ENCODE results near the gene PERP. TPM values are rescaled to one million over a fixed set of nuclear protein-coding genes. Genes with fewer than 3 reads are reported as not detected.
A peak's percentile ranks its signal among the peaks of the same experiment; 100 is the strongest.

PERP gene
- polyA plus RNA-seq, 3 donors: not detected

DNA sequence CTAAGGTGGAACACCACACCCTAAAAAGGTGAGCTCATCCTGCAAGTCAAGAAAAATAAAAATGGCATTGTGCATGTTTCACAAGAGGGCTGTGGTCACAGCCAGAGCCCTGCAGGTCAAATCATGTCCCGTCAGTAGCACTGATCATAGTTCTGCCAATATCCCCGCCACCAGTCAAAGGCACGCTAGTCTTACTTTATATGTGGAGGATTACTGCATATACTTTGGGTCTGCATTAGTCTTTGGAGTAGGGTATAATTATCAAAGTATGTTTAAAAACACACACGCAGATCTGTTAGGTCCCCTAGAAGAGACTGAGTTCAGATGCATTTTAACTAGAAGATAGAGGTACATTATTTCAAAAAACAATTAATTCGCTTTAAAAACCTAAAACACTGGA is 1.8 kb downstream of the PERP start:
- DNase-seq: no peak
- Histone ChIP-seq H3K9ac (ENCODE audit: insufficient read depth, low read length, poor library complexity, severe bottlenecking) (no peak overlapping the region), H3K4me2 (replicated peaks; ENCODE audit: extremely low read depth, low read length, poor library complexity, severe bottlenecking) (no peak overlapping the region), H3K4me3 (replicated peaks in 1 of 3; ENCODE audit: low read depth in 2 of 3, low read length in 3 of 3) (no peak overlapping the region), H2AFZ (ENCODE audit: insufficient read depth, low read depth, low read length, poor library complexity, severe bottlenecking) (no peak overlapping the region), H3K9me3 (replicated peaks in 1 of 2; ENCODE audit: control insufficient read depth in 1 of 2, insufficient read depth in 1 of 2, low read length in 2 of 2) (peaks cover 0 to 7% of the 10 kb centered on the region in 2 donors), H3K36me3 (replicated peaks in 1 of 2; ENCODE audit: control insufficient read depth in 1 of 2, insufficient read depth in 2 of 2, low read length in 2 of 2) (no peaks in the 10 kb centered on the region), H3K27me3 (ENCODE audit: control insufficient read depth in 2 of 2, insufficient read depth in 2 of 2, low read length in 2 of 2) (peaks cover 50 to 58% of the 10 kb centered on the region in 2 donors), H3K4me1 (ENCODE audit: control insufficient read depth in 1 of 2, insufficient read depth in 2 of 2, low read length in 2 of 2) (peaks cover 10 to 16% of the 10 kb centered on the region in 2 donors), H3K27ac (ENCODE audit: low read depth in 1 of 2, low read length in 2 of 2) (no peak overlapping the region), H3K79me2 (ENCODE audit: insufficient read depth, low read length) (no peaks in the 10 kb centered on the region), H4K20me1 (ENCODE audit: insufficient read depth, low read length) (no peaks in the 10 kb centered on the region)
- Mint-ChIP-seq H3K4me1 (peaks cover 20% of the 10 kb centered on the region), H3K4me3 (peak overlapping the region in 1 of 2 donors; percentile 58), H3K9me3 (peaks cover 0 to 16% (median 3%) of the 10 kb centered on the region in 7 donors), H3K27ac (no peak overlapping the region), H3K27me3 (ENCODE audit: low read depth in 3 of 3) (peaks cover 58 to 71% (median 62%) of the 10 kb centered on the region in 3 donors), H3K36me3 (peaks cover 2 to 4% of the 10 kb centered on the region in 2 donors)
- no CpG with 5 or more reads among the region's 5 CpGs for WGBS (ENCODE audit: insufficient coverage)
- intact Hi-C loops (cut with micrococcal nuclease): loop anchor here (10.0 kb wide), 3 partner anchors 91 to 441 kb away; no protein-coding TSS in a partner anchor
- TF ChIP-seq, protein P1, sequence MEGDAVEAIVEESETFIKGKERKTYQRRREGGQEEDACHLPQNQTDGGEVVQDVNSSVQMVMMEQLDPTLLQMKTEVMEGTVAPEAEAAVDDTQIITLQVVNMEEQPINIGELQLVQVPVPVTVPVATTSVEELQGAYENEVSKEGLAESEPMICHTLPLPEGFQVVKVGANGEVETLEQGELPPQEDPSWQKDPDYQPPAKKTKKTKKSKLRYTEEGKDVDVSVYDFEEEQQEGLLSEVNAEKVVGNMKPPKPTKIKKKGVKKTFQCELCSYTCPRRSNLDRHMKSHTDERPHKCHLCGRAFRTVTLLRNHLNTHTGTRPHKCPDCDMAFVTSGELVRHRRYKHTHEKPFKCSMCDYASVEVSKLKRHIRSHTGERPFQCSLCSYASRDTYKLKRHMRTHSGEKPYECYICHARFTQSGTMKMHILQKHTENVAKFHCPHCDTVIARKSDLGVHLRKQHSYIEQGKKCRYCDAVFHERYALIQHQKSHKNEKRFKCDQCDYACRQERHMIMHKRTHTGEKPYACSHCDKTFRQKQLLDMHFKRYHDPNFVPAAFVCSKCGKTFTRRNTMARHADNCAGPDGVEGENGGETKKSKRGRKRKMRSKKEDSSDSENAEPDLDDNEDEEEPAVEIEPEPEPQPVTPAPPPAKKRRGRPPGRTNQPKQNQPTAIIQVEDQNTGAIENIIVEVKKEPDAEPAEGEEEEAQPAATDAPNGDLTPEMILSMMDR (IDR thresholded peaks at IDR 0.05): no peak

DNA sequence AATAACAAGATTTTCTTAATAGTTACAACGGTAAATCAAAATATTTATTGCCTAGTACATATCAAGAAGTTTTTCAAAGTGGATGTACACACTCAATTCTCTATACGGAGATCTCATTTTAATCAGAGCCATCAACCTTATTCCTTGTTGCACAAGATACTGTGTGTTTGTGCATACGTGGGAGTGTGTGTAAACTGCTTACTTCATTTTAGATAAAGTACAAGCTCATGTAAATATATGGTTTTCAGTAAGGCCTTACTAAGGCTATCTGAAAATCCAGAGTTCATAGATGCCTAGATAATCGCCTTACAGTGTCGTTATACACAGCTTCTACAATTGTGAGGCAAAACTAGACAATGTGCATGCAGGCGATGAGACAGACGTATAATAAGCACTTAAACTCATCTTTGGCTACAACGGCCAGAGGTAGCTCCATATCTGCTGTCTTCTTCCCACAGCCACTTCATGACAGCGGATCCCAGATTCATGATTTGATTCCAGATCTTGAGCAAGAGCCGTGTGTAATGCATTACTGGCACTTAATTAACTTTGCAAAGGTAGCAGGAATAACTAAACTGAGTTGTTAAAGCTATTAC is 2.5 kb downstream of the PERP start:
- H3K27ac ChIP-seq (ENCODE audit: low read depth in 1 of 2, low read length in 2 of 2): no peak overlapping the region
- intact Hi-C loops (cut with micrococcal nuclease): loop anchor here (10.0 kb wide), 3 partner anchors 90 to 440 kb away; no protein-coding TSS in a partner anchor
- H3K36me3 Mint-ChIP-seq: peaks cover 2 to 4% of the 10 kb centered on the region in 2 donors
- peak overlapping the region in 1 of 2 donors; percentile 46 for H3K4me3 Mint-ChIP-seq
- no peaks in the 10 kb centered on the region for H3K79me2 ChIP-seq (ENCODE audit: insufficient read depth, low read length)
- H3K27me3 ChIP-seq (ENCODE audit: control insufficient read depth in 2 of 2, insufficient read depth in 2 of 2, low read length in 2 of 2): peaks cover 53 to 58% of the 10 kb centered on the region in 2 donors
- H3K4me2 ChIP-seq (replicated peaks; ENCODE audit: extremely low read depth, low read length, poor library complexity, severe bottlenecking): no peak overlapping the region
- peaks cover 10 to 16% of the 10 kb centered on the region in 2 donors for H3K4me1 ChIP-seq (ENCODE audit: control insufficient read depth in 1 of 2, insufficient read depth in 2 of 2, low read length in 2 of 2)
- H3K9me3 ChIP-seq (replicated peaks in 1 of 2; ENCODE audit: control insufficient read depth in 1 of 2, insufficient read depth in 1 of 2, low read length in 2 of 2): peaks cover 0 to 7% of the 10 kb centered on the region in 2 donors
- no peaks in the 10 kb centered on the region for H4K20me1 ChIP-seq (ENCODE audit: insufficient read depth, low read length)
- 87% methylated on average over 6 of the region's 10 CpGs for WGBS (ENCODE audit: insufficient coverage)
- TF ChIP-seq, protein P1 (IDR thresholded peaks at IDR 0.05): no peak
- no peak for DNase-seq
- no peak overlapping the region for H2AFZ ChIP-seq (ENCODE audit: insufficient read depth, low read depth, low read length, poor library complexity, severe bottlenecking)
- peaks cover 0 to 16% (median 3%) of the 10 kb centered on the region in 7 donors for H3K9me3 Mint-ChIP-seq
- peaks cover 58 to 69% (median 62%) of the 10 kb centered on the region in 3 donors for H3K27me3 Mint-ChIP-seq (ENCODE audit: low read depth in 3 of 3)
- H3K27ac Mint-ChIP-seq: no peak overlapping the region
- peaks cover 20% of the 10 kb centered on the region for H3K4me1 Mint-ChIP-seq
- no peak overlapping the region for H3K4me3 ChIP-seq (replicated peaks in 1 of 3; ENCODE audit: low read depth in 2 of 3, low read length in 3 of 3)
- H3K9ac ChIP-seq (ENCODE audit: insufficient read depth, low read length, poor library complexity, severe bottlenecking): no peak overlapping the region
- no peaks in the 10 kb centered on the region for H3K36me3 ChIP-seq (replicated peaks in 1 of 2; ENCODE audit: control insufficient read depth in 1 of 2, insufficient read depth in 2 of 2, low read length in 2 of 2)

All from CD14-positive monocyte (primary cell).